Tibial nerve (tissue), 4 donors: ENCODE data around the gene TMEM97. TPM values are rescaled to one million over a fixed set of nuclear protein-coding genes. Genes with fewer than 3 reads are reported as not detected.
A peak's percentile ranks its signal among the peaks of the same experiment; 100 is the strongest.

ENCODE experiments used
- DNase-seq, 2 donors: peaks; one replicate each; pipeline ENCODE4 v3.0.0-alpha.2; 2019; ENCODE audit warnings: low spot score in 2 of 2
- H3K27ac ChIP-seq, 4 donors: fragments of 200-600 bp; sonication (generic) in 3 of 4; one replicate each; pipeline ENCODE4 v1.5.1; 2017 to 2019; ENCODE audit warnings: mild to moderate bottlenecking in 1 of 4
- H3K27me3 ChIP-seq, 2 donors: fragments of 200-600 bp; sonication (generic) in 1 of 2; one replicate each; pipeline versions ENCODE4 v1.5.1 to v1.6.0; 2017 to 2019
- H3K36me3 ChIP-seq, 3 donors: fragments of 200-600 bp; sonication (generic); one replicate each; pipeline ENCODE4 v1.5.1; 2018 to 2019
- H3K4me1 ChIP-seq, 4 donors: fragments of 200-600 bp; sonication (generic) in 3 of 4; one replicate each; pipeline ENCODE4 v1.5.1; 2017 to 2019
- H3K4me3 ChIP-seq, 4 donors: fragments of 200-600 bp; sonication (generic) in 3 of 4; one replicate each; pipeline ENCODE4 v1.5.1; 2017 to 2019; ENCODE audit warnings: mild to moderate bottlenecking in 1 of 4, moderate library complexity in 1 of 4
- H3K9me3 ChIP-seq, 4 donors: fragments of 200-600 bp; sonication (generic) in 3 of 4; one replicate each; pipeline ENCODE4 v1.5.1; 2017 to 2019
- CTCF ChIP-seq, 5 experiments: fragments of 200-600 bp in 3 of 5; fragments of 450-650 bp in 2 of 5; sonication (generic) in 3 of 5; IDR thresholded peaks; one replicate each; pipeline ENCODE4 v1.5.1; 2016 to 2019; ENCODE audit warnings: antibody characterized with exemption in 5 of 5, mild to moderate bottlenecking in 3 of 5, moderate library complexity in 2 of 5
- EP300 ChIP-seq, 2 donors: sonication (generic); formaldehyde crosslinking; IDR thresholded peaks; one replicate each; pipeline ENCODE4 v1.6.1; 2017; ENCODE audit warnings: antibody characterized with exemption in 2 of 2, mild to moderate bottlenecking in 1 of 2
- POLR2A ChIP-seq, 2 donors: fragments of 450-650 bp; IDR thresholded peaks; one replicate each; pipeline ENCODE4 v1.6.1; 2017; ENCODE audit warnings: antibody characterized with exemption in 2 of 2, mild to moderate bottlenecking in 2 of 2, moderate library complexity in 2 of 2
- WGBS, 2 donors: methylation state at CpG; one replicate each; pipeline ENCODE4 v1.1.5; 2018; 5-methylcytosine and 5-hydroxymethylcytosine counted together
- total RNA-seq, 4 donors: library from RNA; depleted of rRNA; stranded (reverse); fragments of >200 nt; gene quantifications; one replicate each; pipeline ENCODE4 v1.1.0, GENCODE V29; 2016

TMEM97 gene
- total RNA-seq, 4 donors from 2014 or later, result 8.1 to 20.2 (median 16.8) TPM

GRCh38 chr17:28317966-28318758 lies 838 bp upstream of the TMEM97 start:
- no peaks in the 10 kb centered on the region for H3K9me3 ChIP-seq
- peak overlapping the region in 2 of 4 donors; percentile 14 to 81 for H3K27ac ChIP-seq
- 12% methylated on average over 39 to 40 of the region's 40 CpGs for WGBS, 2 donors

GRCh38 chr17:28319598-28319935 lies 567 bp downstream of the TMEM97 start:
- Histone ChIP-seq H3K4me1 (peaks cover 0 to 19% (median 15%) of the 10 kb centered on the region in 4 donors), H3K9me3 (no peaks in the 10 kb centered on the region), H3K4me3 (peak overlapping the region; percentile 38 to 77 (median 52)), H3K36me3 (no peaks in the 10 kb centered on the region), H3K27me3 (no peaks in the 10 kb centered on the region), H3K27ac (peak overlapping the region in 3 of 4 donors; percentile 62 to 81 (median 67))
- TF ChIP-seq EP300 (IDR thresholded peaks at IDR 0.05) (no peak), CTCF (IDR thresholded peaks at IDR 0.05) (no peak), POLR2A (IDR thresholded peaks at IDR 0.05) (no peak)
- DNase-seq, result no peak
- 1 to 2% methylated on average over 7 of the region's 7 CpGs for WGBS, 2 donors

More at GRCh38 chr17:28317966-28318758, 838 bp upstream of the TMEM97 start:
- TF ChIP-seq POLR2A (IDR thresholded peaks at IDR 0.05), result no peak
- no peak for TF ChIP-seq EP300 (IDR thresholded peaks at IDR 0.05)
- TF ChIP-seq CTCF (IDR thresholded peaks at IDR 0.05), result no peak
- Histone ChIP-seq H3K27me3 (no peaks in the 10 kb centered on the region), H3K4me3 (peak overlapping the region; percentile 38 to 77 (median 52)), H3K4me1 (peaks cover 0 to 19% (median 15%) of the 10 kb centered on the region in 4 donors), H3K36me3 (no peaks in the 10 kb centered on the region)
- DNase-seq, result no peak

- Histone ChIP-seq H3K27ac (no peak overlapping the region), H3K4me3 (no peak overlapping the region), H3K27me3 (no peaks in the 10 kb centered on the region), H3K36me3 (no peaks in the 10 kb centered on the region), H3K9me3 (no peaks in the 10 kb centered on the region), H3K4me1 (peaks cover 0 to 19% (median 15%) of the 10 kb centered on the region in 4 donors)
- 64% methylated on average over 8 of the region's 8 CpGs for WGBS, 2 donors
- no peak for DNase-seq
- TF ChIP-seq CTCF (IDR thresholded peaks at IDR 0.05) (no peak), EP300 (IDR thresholded peaks at IDR 0.05) (no peak), POLR2A (IDR thresholded peaks at IDR 0.05) (no peak)
These were observed 1.4 kb downstream of the TMEM97 start for GRCh38 chr17:28320215-28321061.

- Histone ChIP-seq H3K4me3 (no peak overlapping the region), H3K36me3 (peaks cover 0 to 38% (median 3%) of the 10 kb centered on the region in 3 donors), H3K4me1 (peaks cover 0 to 11% (median 8%) of the 10 kb centered on the region in 4 donors), H3K9me3 (no peaks in the 10 kb centered on the region), H3K27me3 (no peaks in the 10 kb centered on the region), H3K27ac (no peak overlapping the region)
- 76 to 78% methylated on average over 5 of the region's 5 CpGs for WGBS, 2 donors
- no peak for TF ChIP-seq CTCF (IDR thresholded peaks at IDR 0.05)
- no peak for TF ChIP-seq POLR2A (IDR thresholded peaks at IDR 0.05)
- no peak for TF ChIP-seq EP300 (IDR thresholded peaks at IDR 0.05)
- no peak for DNase-seq
These were observed 5.3 kb downstream of the TMEM97 start for GRCh38 chr17:28324267-28324745.
